GM08714 (cell line): ENCODE results near the gene PPP1R14B.
A peak's percentile ranks its signal among the peaks of the same experiment; 100 is the strongest.

Experiments used
- H3K4me3 ChIP-seq: fragments of 200-500 bp; sonication (Bioruptor generic); 2 replicates; pipeline ENCODE4 v1.5.1; 2014; ENCODE audit warnings: mild to moderate bottlenecking, low read length, inconsistent platforms
- ZNF274 ChIP-seq: IDR thresholded peaks from 2 replicates; pipeline ENCODE4 v1.6.1; 2012; ENCODE audit warnings: mild to moderate bottlenecking, low read depth, low read length

PPP1R14B gene

GRCh38 chr11:64239662-64240434, 6.9 kb downstream of the PPP1R14B start:
- H3K4me3 ChIP-seq: peak overlapping the region; percentile 60; the same call in 1 of the 2 replicates
- no peak for TF ChIP-seq ZNF274

- H3K4me3 ChIP-seq: no peak overlapping the region
- TF ChIP-seq ZNF274: no peak
Observed at GRCh38 chr11:64238999-64239398, 7.7 kb downstream of the PPP1R14B start.

- no peak overlapping the region for H3K4me3 ChIP-seq
- TF ChIP-seq ZNF274: no peak
Observed at GRCh38 chr11:64238076-64238475, 8.7 kb downstream of the PPP1R14B start.

- TF ChIP-seq ZNF274: no peak
- H3K4me3 ChIP-seq: no peak overlapping the region
Observed at GRCh38 chr11:64237484-64237951, 9.2 kb downstream of the PPP1R14B start.

- TF ChIP-seq ZNF274: no peak
- peak overlapping the region; percentile 73; the same call in 1 of the 2 replicates for H3K4me3 ChIP-seq
Observed at GRCh38 chr11:64235437-64236161, 11.1 kb downstream of the PPP1R14B start.

GRCh38 chr11:64234647-64235379, 11.9 kb downstream of the PPP1R14B start:
- H3K4me3 ChIP-seq: peak overlapping the region; percentile 73
- TF ChIP-seq ZNF274: no peak

- H3K4me3 ChIP-seq: peak within 1 kb of the TSS; percentile 73
- TF ChIP-seq ZNF274: no peak
Observed at GRCh38 chr11:64233913-64234586, 12.7 kb downstream of the PPP1R14B start, which contains the start of gene VEGFB. VEGFB (plus strand) TSS chr11:64234584; CDS start chr11:64234834, 250 bp downstream.

GRCh38 chr11:64232967-64233315, 13.8 kb downstream of the PPP1R14B start:
- no peak for TF ChIP-seq ZNF274
- no peak overlapping the region for H3K4me3 ChIP-seq

- H3K4me3 ChIP-seq: no peak overlapping the region
- TF ChIP-seq ZNF274: no peak
Observed at GRCh38 chr11:64232182-64232966, 14.4 kb downstream of the PPP1R14B start.

- H3K4me3 ChIP-seq: no peak overlapping the region; the same call in 1 of the 2 replicates
- no peak for TF ChIP-seq ZNF274
Observed at GRCh38 chr11:64231546-64231945, 15.2 kb downstream of the PPP1R14B start.

GRCh38 chr11:64230985-64231365, 15.8 kb downstream of the PPP1R14B start:
- TF ChIP-seq ZNF274: no peak
- H3K4me3 ChIP-seq: peak overlapping the region; percentile 71

- peak within 1 kb of the TSS; percentile 71 for H3K4me3 ChIP-seq
- TF ChIP-seq ZNF274: no peak
Observed at GRCh38 chr11:64230171-64230984, 16.4 kb downstream of the PPP1R14B start, which contains the start of gene DNAJC4. DNAJC4 (plus strand) TSS chr11:64230548; CDS start chr11:64230855, 307 bp downstream.

- no peak for TF ChIP-seq ZNF274
- H3K4me3 ChIP-seq: peak overlapping the region; percentile 36; the same call in 1 of the 2 replicates
Observed at GRCh38 chr11:64229744-64230170, 17.0 kb downstream of the PPP1R14B start.
